SIG-M5 treated with dmso at 0.1 percent for 504 hours (cell line): ENCODE measurements around the gene KIRREL2.
"Not testable (repeated sequence)": the region's sequence is repeated elsewhere in the genome, so short reads cannot be mapped to it uniquely, and the experiment has no call there.

Source experiments
- DNase-seq: peaks from one replicate; lab custom pipeline; 2025; ENCODE audit not compliant: unreplicated experiment; lab: John Stamatoyannopoulos, UW

The KIRREL2 gene

DNA sequence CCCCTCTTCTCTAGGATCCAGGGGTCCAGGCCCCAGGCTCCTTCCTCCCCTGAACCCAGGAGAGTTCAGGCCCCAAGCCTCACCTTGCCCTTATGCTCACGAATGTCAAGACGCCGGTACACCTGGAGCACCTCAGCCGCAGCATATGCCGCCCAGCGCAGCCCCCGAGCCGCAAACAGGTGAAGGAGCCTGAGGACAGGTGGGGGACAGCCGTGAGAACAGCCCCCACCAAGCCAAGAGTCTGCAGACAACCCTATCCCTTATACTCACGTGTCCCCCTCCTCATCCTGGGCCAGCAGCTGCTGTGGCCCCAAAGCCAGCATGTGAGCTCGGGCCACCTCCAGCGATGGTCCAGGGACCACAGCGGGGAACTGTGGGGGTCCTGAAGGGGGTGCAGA lies 39.9 kb downstream of the KIRREL2 start:
- DNase-seq, result no peak

- DNase-seq, result no peak
Measured at GRCh38 chr19:35897706-35898451, 41.2 kb downstream of the KIRREL2 start.

DNA sequence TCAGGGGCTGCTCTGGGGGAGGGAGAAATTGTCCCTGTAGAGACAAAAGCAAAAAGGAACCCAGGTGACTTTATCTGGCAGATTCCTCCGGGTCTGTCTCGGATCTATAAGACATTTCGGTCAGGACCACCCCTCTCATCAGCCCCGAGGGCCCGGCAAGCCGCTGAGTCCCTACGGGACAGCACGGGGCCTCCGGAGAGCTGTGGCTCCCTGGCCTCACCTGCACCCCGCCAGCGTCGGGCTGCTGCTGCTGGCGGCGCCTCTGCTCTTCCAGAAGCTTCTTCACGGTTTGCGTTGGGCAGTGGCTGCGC lies 41.7 kb downstream of the KIRREL2 start:
- DNase-seq, result no peak

- peak; percentile 81 for DNase-seq
Measured at GRCh38 chr19:35899547-35900214, 43.0 kb downstream of the KIRREL2 start.

DNA sequence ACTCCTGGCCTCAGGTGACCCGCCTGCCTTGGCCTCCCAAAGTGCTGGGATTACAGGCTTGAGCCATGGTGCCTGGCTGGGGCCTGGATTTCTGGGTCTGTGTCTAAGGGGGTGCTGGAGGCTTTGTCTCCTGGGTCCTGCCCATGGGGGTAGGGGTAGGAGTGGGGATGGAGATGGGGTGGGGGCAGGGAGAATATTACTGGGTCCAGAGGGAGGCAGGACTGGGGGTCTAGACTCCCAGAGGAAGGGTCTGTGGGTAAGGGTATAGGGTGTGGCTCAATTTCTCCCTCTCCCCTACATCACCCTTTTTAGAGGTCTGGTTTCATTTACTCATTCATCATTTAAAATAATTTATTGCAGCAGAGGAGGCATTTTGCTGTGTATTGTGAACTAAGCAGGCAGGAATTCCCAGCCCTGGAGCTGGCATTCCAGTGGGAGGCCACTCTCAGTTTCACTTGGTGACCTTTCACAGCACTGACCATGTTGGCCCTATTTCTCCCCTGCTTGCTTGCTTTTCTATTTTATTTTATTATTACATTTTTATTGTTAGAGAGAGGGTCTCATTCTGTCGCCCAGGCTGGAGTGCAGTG lies 44.4 kb downstream of the KIRREL2 start:
- DNase-seq, result no peak

DNA sequence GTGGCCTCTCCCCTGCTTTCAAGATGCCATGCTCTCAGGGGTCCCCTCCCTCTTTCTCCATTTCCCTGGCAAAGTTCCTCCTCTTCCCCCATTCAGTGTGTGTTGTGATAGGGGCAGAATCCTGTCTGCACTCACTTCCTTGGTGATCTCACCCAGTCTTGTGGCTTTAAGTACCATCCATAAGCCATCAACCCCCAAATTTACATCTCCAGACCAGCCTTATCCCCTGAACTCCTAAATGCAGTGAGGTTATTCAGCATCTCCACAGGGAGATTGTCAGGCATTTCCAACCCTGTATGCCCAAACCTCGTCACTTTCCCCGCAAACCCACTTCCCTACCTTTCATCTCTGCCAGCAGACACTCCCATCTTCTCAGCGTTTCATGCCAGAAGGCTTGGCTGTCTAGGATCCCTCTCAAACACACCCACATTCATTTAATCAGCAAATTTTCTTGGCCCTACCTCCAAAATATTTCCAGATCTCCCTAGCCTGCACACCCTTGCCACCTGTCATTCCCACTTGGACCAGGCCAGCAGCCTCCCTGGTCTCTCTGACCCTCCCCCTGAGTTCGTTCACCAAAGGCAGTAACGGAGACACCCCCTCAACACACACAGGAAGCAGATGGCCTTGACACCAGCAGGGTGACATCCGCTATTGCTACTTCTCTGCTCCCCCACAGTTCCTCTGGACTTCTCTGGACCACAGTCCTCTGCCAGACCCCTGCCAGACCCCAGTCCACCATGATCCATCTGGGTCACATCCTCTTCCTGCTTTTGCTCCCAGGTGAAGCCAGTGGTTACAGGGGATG lies 45.3 kb downstream of the KIRREL2 start, which contains the start of gene HCST:
TSS of gene HCST (plus strand) at position 676 of the 808 bp plus-strand sequence. CDS start at position 741, 65 bp downstream.
- DNase-seq, result peak; percentile 53

GRCh38 chr19:35902870-35903475 lies 46.3 kb downstream of the KIRREL2 start:
- DNase-seq, result no peak

DNA sequence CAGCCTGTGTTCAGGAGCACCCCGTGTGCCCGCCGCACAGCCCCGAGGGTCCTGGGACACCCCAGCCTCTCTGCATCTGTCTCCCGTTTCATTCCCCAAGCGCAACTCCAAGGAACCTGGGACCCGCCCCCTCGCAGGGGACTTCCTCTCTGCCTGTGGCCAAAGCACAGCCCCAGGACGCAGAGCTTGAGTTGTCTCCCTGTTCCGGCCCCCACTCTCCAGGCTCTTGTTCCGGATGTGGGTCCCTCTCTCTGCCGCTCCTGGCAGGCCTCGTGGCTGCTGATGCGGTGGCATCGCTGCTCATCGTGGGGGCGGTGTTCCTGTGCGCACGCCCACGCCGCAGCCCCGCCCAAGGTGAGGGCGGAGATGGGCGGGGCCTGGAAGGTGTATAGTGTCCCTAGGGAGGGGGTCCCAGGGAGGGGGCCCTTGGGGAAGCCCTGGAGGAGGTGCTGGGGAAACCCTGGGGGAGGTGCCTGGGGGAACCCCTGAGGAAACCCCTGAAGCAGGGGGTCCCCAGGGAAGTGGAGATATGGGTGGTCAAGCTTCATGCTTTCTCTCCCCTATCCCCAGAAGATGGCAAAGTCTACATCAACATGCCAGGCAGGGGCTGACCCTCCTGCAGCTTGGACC lies 47.0 kb downstream of the KIRREL2 start:
- peak; percentile 94 for DNase-seq

DNA sequence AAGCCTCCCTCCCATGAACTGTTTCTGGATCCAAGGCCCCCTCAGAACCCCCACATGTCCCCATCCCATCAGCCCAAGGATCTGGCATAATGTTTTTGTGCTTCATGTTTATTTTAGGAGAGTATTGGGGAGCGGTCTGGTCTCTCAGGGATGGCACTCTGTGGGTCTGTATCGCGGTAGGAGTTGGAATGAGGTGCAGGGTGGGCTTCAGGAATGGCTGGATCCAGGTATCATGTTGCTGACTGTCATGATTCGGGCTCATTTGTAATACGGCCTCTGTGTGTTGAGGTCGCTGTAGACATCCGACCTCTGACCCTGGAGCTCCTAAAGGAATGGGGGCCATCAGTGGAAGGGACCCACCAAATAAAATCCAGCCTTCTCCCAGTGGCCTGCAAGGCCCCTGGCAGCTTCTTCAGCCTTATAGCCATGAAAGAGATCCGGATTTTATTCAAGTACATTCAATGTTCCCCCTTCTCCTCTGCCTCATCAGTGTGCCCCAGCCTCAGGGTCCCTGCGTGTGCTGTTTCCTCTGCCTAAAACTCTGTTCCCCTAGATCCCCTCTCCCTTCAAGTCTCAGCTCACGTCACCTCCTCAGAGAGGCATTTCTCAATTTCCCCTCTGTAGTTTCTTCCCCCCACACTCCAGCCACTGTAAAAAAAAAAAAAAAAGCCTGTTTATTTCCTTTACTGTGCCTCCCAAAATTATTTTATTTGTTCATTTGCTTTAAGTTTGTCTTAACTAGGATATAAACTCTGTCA lies 47.8 kb downstream of the KIRREL2 start:
- peak; percentile 86 for DNase-seq

GRCh38 chr19:35905178-35905727 lies 48.5 kb downstream of the KIRREL2 start:
- no peak for DNase-seq

GRCh38 chr19:35907377-35907745 lies 50.6 kb downstream of the KIRREL2 start:
- DNase-seq, result no peak

GRCh38 chr19:35908010-35908441 lies 51.3 kb downstream of the KIRREL2 start, which contains the start of gene TYROBP:
Gene TYROBP (minus strand): TSS chr19:35908295. CDS start chr19:35908228, 67 bp downstream.
- no peak for DNase-seq

GRCh38 chr19:35908973-35909683 lies 52.4 kb downstream of the KIRREL2 start:
- DNase-seq, result peak; percentile 97

DNA sequence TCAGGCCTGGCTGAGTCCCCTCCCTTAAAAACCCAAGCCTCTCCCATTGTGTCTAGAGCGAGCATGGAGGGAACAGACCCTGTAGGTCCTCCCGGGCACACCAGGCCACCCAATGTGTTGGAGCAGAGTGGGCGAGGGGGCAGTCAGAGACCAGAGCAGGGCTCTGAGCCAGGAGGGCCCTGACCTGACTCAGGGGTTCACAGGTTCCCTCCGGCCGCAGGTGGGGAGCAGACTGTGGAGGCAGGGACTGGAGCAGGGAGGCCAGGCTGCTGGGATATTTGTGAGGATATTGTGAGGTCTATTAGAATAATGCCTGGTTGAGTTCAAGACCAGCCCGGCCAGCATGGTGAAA lies 52.9 kb downstream of the KIRREL2 start:
- no peak for DNase-seq

GRCh38 chr19:35910355-35910754 lies 53.6 kb downstream of the KIRREL2 start:
- not testable (repeated sequence) for DNase-seq

- no peak for DNase-seq
Measured at GRCh38 chr19:35911173-35911572, 54.5 kb downstream of the KIRREL2 start.

GRCh38 chr19:35911790-35912189 lies 55.1 kb downstream of the KIRREL2 start:
- no peak for DNase-seq

DNA sequence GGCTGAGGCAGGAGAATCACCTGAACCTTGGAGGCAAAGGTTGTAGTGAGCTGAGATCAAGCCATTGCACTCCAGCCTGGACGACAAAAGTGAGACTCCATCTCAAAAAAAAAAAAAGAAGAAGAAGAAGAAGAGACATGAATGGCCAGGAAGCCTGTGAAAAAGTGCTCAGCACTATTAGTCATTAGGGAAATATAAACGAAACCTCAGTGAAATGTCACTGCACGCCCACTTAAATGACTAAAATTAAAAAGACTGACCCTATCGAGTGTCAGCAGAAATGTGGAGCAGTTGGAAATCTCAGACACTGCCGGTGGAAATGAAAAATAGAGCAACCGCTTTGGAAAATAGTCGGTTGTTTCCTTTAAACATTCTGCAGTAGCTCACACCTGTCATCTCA lies 56.9 kb downstream of the KIRREL2 start:
- no peak for DNase-seq

DNA sequence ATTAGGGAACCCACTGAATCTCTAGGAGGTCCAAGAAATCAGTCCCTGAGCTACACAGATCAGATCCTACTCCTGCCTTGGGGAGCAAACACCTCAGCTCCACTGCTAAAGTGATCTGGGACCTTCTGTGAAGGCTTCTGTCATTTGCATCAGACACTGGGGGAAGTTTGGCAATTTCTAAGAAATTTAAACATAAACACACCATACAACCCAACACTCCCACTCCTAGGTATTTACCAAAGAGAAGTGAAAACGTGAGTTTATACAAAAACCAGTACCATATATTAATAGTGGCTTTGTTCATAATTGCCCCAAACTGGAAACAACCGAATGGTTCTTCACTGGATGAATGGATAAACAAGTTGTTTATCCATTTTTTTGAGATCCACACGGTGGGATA lies 58.7 kb downstream of the KIRREL2 start:
- DNase-seq, result no peak
